Right lobe of liver (tissue), 4 donors: Measurements from ENCODE around the gene APOM.

Source experiments
- POLR2A ChIP-seq: fragments of 450-650 bp; IDR thresholded peaks from one replicate; pipeline ENCODE4 v1.6.1; 2017; ENCODE audit warnings: antibody characterized with exemption, mild to moderate bottlenecking
- TF ChIP-seq, protein P1 (sequence below), 4 donors: fragments of 200-600 bp in 3 of 4; fragments of 450-650 bp in 1 of 4; IDR thresholded peaks; one replicate each; pipeline versions ENCODE4 v1.5.1 to v1.8.0; 2016 to 2022; ENCODE audit warnings: antibody characterized with exemption in 4 of 4, mild to moderate bottlenecking in 2 of 4
- donor health status: DM: no; HTN: no; CAD: no.
- donor health status: DM: no; HTN: no; CAD: no.
- donor health status: DM: no; HTN: yes; CAD: no.

GRCh38 chr6:31676322-31676903 lies 20.7 kb downstream of the APOM start:
- TF ChIP-seq, protein P1, sequence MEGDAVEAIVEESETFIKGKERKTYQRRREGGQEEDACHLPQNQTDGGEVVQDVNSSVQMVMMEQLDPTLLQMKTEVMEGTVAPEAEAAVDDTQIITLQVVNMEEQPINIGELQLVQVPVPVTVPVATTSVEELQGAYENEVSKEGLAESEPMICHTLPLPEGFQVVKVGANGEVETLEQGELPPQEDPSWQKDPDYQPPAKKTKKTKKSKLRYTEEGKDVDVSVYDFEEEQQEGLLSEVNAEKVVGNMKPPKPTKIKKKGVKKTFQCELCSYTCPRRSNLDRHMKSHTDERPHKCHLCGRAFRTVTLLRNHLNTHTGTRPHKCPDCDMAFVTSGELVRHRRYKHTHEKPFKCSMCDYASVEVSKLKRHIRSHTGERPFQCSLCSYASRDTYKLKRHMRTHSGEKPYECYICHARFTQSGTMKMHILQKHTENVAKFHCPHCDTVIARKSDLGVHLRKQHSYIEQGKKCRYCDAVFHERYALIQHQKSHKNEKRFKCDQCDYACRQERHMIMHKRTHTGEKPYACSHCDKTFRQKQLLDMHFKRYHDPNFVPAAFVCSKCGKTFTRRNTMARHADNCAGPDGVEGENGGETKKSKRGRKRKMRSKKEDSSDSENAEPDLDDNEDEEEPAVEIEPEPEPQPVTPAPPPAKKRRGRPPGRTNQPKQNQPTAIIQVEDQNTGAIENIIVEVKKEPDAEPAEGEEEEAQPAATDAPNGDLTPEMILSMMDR (IDR thresholded peaks at IDR 0.05): no peak
- no peak for TF ChIP-seq POLR2A
